Measurements from ENCODE around the gene GADL1.

GADL1 gene

DNA sequence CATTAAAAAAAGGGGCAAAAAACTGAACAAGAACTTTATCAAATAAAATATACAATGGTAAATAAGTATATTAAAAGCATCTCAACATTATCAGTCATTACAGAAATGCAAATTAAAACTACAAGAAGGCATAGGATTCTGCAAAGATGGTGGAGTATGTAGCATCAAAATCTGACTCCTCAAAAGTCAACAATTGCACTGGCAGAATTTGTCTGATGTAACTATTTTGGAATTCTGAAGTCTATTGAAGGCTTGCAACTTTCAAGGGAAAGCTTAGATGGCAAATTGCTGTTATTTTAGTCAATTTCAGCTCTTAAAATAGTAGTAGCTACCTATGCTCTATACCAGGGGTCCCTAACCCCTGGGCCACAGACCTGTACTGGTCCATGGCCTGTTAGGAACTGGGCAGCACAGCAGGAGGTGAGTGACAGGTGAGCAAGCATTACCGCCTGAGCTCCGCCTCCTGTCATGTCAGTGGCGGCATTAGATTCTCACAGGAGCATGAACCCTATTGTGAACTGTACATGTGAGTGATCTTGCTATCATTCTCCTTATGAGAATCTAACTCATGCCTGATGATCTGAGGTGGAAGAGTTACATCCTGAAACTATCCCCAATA is 180.5 kb downstream of the GADL1 start:
- peak; percentile 8 for DNase-seq

GRCh38 chr3:30712991-30713390 is 181.5 kb downstream of the GADL1 start:
- DNase-seq, result no peak

GRCh38 chr3:30711867-30712266 is 182.6 kb downstream of the GADL1 start:
- no peak for DNase-seq

- no peak for DNase-seq
Observed at GRCh38 chr3:30711151-30711550, 183.3 kb downstream of the GADL1 start.

GRCh38 chr3:30710017-30710416 is 184.4 kb downstream of the GADL1 start:
- no peak for DNase-seq

GRCh38 chr3:30708472-30708871 is 186.0 kb downstream of the GADL1 start:
- no peak for DNase-seq

- DNase-seq, result no peak
Observed at GRCh38 chr3:30707825-30708224, 186.6 kb downstream of the GADL1 start.

GRCh38 chr3:30704931-30705890 is 189.2 kb downstream of the GADL1 start:
- no peak for DNase-seq

DNA sequence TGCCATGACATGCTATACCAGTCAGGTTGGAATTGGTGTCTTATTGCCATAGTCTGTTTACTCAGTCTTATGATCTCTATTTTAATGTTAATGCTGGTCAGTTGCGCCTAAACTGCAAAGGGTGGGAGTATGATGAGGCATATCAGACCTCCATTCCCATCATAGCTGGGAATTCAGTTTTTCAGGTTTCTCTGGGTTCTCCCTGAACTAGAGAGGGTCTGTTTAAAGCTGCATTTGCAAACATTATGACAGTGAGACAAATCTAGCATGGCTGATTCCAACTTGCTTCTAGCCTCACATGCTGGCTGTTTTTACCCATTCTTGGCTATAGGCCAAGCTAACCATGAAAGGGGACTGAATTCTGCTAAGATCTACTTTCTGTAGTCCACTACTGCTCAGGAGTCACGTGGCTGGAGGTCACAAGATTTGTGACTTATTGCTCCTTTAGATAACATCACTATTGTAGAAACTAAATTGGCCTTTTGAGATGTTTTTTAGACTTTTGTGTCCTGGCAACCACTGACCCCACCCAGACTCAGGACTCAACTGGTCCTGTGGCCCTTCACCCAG is 191.5 kb downstream of the GADL1 start:
- DNase-seq, result no peak

- no peak for DNase-seq
Observed at GRCh38 chr3:30702038-30702827, 192.2 kb downstream of the GADL1 start.

DNA sequence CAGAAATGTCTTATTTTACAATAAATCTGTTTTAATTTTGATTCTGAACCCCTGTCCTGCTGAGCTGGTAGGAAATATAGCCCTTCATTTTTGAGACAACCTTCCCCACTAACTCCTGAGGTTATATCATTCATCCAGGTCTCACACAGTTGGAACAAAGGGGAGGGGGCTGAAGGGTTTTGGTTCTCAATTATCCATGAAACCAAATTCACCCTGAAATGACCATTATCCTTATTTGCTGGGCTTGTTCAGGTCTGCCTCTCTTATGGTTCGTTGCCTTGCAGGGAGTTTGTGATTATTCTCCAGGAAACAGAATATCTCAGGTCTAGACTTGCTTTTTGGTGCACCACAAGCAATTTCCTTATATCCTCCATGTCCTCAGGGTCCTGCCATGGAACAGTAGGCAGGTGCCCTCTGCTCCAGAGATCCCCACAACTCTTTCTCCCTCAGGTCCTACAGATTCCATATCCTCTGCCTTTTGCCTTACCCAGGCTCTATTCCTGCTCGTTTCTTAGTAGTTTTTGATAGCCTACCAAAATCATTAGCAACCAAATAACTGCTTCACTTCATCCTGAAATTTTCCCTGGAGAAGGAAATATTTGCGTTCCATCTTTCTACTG is 193.6 kb downstream of the GADL1 start:
- DNase-seq, result no peak

DNA sequence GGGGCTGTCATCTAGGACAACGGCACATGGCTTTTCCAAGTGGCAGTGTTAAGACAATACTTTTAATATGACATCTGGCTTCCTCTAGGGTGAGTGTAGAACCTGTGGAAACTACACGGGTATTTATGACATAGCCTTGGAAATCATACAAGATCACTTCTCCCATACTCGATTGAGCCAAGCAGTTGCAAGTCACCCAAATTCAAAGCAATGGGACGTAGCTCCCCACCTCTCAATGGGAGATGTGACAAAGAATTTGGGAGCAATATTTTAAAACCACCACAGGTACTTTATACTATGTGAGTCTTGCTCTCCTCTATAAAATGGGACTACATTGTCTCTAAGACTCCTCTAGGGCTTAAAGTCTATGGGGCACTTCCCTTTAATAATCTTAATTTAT is 194.5 kb downstream of the GADL1 start:
- no peak for DNase-seq

DNA sequence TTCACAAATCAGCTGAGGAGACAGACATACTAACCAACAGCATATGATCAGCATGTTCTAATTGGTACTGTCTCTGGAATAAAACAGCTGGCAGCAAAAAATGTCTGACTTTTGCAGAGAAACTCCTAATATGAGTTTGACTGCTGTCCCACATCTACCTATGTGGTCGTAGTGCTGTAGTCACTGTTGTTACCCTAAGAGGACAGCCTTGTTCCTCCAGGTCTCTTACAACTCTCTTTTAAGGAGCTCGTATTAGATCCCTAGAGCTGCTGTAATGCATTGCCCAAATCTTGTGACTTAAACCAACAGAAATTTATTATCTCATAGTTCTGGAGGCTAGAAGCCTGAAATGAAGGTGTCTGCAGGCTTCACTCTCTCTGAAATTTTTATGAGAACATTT is 195.9 kb downstream of the GADL1 start:
- DNase-seq, result no peak

- DNase-seq, result no peak
Observed at GRCh38 chr3:30696896-30697295, 197.6 kb downstream of the GADL1 start.

- no peak for DNase-seq
Observed at GRCh38 chr3:30696403-30696819, 198.1 kb downstream of the GADL1 start.

GRCh38 chr3:30695302-30696061 is 199.0 kb downstream of the GADL1 start:
- no peak for DNase-seq

DNA sequence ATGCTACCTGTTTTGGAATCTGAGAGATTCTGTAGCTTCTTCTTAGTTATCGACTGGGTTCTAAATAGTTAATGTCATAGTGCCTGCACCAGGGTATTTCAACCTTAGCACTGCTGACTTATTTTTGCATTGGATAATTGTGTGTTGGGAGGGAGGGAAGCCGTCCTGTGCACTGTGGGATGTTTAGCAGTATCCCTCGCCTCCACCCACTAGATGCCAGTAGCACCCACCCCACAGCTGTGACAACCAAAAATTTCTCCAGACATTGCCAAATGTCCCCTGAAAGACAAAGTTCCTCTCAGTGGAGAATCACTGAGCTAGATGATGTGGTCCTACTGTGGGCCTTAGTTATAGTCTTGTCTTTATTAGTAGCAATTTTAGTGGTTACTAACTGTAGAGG is 199.8 kb downstream of the GADL1 start:
- no peak for DNase-seq

DNA sequence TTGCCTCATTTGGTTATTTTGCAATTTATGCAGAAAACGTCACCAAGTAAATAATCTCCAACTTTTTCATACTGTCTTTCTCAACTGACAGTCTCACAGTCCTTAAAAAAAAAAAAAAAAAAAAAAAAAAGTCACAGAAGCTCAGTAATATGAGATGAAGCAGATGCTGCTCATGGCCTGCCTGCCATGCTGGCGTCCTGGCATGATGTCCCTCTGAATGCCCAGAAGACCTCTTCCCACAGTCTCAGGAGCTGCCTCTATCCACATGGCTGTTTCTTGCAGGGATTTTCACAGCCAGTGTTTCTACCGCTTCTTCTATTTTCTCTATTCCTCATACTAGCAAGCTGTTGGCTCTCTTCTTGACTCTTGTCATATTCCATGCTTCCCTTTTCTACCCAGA is 200.3 kb downstream of the GADL1 start:
- no peak for DNase-seq

DNA sequence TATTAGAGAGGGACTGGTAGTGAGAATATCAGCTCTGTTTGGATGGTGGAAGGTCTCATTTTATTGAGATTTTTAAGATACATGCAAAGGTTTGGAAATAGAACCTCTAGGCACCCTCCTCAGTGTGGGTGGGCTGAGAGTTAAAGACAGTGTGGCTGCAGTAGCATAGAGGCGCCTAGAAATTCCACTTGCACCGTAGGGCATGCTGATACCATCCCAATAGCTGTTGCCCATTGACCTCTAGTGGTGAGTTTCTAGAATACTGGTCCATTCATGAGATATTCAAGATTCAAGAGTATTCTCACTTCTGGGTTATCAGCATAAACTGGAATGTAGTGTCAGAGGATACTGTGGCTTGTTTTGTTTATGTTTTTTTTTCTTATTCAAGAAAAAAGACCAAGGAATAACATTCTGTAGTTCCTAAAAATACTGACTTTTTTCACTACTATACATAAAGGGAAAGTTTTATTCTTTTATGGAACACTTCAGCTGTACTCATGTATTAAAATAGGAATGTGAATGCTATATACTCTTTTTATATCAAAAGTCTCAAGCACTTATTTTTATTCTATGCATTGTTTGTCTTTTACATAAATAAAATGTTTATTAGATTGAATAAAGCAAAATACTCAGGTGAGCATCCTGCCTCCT is 200.9 kb downstream of the GADL1 start:
- peak; percentile 74 for DNase-seq

- DNase-seq, result no peak
Observed at GRCh38 chr3:30692498-30693130, 201.8 kb downstream of the GADL1 start.

- no peak for DNase-seq
Observed at GRCh38 chr3:30691944-30692343, 202.5 kb downstream of the GADL1 start.

Measured in fibroblast of skin of right biceps (primary cell).